ENCODE measurements around the gene DNAL1.

DNAL1 gene

DNA sequence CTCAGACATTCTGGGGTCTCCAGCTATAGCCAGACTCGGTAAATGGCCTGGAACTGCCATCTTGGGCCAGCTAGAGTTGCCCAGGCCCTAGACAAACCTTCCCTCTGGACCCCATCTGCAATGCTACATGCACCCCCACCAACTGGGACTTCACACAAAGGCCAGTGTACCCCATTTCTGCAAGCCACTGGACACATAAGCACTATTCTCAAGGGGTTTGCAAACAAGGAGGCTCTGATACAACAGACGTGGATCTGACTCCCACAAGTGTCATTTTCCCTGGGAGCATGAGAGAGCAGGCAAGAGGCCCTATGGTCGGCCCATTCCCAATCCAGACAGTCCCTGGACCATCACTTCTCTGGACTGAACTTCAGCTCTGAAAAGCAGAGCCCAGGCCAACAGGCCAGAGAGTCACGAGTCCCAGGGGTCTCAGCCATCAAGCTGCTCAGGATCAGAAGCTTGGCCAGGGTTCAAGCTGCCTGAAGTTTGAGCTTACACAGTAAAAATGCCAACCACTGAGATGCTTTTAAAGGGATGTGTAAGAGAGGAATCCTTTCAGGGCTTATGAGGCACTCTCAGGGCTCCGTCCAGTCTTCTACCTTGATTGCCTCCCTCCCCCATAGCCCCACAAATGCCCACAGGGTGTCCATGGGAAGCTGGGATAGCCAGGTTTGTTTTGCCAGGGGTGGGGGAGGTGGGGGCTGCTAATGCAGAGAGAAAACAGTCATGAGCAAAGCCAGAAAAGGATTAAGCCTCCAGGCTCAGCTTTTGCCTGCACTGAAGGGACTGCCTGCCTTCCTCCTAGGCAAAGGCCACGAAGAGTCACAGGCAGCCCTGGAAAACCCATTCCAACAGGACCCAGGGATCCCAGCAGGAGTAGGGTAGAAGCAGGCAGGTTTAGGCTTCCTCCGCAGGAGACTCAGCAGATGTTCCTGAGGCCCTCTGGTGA, 101.1 kb downstream of the DNAL1 start:
- no peak for DNase-seq

DNA sequence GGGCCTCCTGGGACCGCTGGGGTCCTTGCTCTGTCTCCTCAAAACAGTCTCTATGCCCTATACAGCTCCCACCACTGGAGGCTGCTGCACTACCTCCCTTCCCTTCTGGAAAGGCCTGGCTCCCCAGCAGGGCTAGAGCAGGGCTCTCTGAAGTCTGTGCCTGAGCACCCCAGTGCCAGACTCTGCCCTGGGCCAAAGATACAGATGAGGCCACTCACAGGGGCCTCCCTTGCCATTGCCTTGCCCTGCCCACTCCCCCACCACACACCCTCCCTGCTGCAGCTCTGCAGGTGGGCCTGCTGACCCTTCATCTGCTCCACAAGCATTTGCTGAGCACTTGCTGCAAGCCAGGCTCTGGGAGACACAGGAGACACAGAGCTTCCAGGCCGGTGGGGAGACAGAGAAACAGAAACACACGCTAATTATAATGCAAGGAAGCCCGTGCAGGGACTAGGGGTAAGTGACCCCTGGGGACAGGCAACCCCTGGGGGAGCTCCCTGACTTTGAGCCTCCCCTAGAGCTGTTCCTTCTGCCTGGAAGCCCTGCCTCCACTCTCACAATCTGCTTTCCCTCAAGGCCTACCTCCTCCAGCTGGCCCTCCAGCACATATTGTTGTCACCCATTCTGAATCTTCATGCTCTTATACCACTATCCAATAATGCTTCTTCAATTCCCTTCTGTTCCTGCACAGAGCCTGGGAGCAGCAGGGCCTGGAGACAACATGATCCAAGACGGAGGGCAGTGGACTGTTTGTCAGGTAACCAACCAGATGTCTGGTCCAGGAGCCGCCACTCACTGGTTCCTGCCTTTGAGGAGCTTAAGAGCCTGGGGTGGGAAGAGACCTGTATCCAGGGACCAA, 102.0 kb downstream of the DNAL1 start:
- DNase-seq, result no peak

DNA sequence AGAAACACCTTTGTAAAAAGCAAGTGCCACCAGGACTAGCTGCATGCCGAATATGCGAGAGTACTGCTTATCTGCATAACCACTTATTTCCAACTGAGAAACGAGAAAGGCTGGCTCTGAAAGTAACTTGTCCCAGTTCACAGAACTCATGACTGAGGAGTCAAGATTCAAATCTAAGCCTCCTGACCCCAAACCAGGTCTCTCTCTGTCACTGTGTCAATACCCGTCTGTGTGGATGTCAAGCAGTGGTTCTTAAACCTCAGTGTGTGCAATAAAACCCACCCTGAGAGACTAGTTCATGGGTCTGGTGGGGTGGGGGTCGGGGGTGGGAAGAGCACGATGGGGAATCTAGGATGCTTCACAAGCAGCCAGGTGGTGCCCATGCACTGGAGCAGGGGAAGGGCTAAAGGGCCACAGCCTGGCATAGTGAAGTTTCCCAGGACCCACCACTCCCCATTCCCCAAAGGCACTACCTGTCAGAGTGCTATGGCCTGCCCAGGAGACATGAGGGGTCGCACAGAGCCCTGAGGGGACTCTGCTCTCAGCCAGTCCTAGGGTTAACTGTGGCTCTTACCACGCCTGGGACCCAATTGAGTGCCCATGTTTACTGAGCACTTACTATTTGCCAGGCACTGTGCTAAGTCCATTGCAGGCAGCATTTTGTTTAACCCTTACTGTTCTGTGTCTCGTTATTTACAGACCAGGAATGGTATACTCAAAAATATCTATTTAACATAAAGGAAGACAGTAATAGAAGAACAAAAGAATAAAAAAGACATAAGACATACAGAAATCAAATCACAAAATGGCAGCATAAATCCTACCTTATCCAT, 102.8 kb downstream of the DNAL1 start:
- no peak for DNase-seq

DNA sequence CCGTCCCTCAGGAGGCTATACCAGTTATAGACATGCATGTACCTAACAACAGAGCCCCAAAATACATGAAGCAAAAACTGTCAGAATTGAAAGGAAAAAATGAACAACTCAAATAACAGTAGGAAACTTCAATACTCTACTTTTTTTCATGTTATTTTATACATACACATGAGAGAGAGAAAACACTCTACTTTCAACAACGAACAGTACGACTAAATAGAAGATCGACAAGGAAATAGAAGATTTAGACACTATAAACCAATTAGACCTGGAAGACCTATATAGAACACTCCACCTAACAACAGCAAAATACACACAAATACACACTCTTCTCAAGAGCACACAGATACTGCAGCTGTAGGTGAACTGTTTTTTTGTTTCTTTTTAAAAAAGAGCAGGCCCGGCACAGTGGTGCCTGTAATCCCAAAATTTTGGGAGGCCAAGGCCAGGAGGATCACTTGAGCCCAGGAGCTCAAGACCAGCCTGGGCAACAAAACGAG, 104.1 kb downstream of the DNAL1 start:
- DNase-seq, result no peak

DNA sequence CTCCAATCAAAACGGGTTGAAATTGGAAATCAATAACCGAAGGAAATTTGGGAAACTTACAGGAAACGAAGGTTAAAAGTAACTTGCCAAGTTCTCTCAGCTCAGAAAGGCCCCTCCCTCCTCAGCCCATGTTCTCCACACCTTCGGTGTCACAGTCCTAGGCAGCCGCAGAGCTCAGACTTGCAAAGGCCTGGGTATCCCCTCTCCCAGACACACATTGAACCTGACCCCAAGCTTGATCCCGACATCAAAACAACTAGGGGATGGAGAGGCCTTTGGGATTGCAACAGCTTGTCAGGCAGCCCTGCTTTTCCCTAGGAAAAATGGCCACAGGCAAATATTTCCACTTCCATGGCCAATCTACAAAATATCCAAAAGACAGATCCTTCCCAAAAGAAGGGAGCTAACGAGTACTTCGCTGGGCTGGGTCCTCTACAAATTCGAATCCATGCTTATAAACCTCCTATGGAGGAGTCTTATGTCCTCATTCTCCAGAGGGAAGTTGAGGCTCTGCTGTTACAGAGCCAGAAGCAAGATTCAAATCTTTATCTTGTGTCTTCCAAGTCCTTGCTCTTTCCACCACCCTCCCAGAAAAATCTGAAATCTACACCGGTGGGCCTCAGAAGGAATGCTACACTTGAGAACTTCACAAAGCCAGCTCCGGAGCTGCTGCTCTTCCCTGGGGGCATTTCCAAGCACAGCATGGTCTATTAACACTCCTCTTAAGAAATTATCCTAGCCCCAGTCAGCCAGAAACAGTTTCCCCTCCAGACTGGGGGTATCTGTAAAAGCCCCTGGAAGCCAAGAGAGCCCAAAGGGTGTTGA, 105.1 kb downstream of the DNAL1 start:
- DNase-seq, result no peak

DNA sequence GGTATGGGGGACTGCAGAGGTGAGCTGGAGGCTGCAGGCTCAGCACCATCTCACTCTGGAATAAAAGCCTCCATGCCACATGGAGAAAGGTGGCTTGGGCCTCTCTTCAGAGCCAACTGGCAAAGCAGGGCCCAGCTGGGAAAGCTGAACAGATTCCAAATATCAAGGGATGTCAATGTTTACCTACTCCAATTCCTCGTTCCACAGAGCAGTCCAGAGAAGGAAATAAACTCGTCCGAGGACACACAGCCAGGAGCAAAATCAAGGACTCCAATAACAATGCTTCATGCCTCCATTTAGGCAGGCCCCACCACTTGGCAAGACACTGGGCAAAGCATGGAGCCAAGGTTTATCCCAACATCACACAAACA, 105.7 kb downstream of the DNAL1 start:
- no peak for DNase-seq

DNA sequence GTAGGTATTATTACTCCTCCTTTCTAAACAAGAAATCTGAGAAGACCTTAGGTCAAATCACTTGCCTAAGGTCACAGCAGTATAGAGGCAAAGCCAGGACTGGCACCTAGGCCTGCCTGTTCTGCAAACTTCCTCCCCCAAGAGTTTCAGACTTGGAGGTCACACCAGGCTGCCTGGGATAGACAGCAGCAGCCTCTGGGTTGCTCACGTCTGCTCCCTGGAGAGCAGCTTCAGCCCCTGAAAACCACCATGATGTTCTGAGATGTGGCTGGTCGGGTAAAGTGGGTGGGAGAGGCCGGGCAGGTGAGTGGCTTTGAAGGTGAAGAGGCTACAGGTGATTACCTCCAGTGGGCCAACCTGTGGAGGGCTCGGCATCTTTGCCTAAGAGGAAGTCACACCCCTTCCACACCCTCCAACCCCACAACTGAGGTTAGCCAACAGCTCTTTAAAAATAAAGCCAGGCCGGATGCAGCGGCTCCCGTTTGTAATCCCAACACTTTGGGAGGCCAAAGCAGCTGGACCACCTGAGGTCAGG, 106.4 kb downstream of the DNAL1 start:
- no peak for DNase-seq

DNA sequence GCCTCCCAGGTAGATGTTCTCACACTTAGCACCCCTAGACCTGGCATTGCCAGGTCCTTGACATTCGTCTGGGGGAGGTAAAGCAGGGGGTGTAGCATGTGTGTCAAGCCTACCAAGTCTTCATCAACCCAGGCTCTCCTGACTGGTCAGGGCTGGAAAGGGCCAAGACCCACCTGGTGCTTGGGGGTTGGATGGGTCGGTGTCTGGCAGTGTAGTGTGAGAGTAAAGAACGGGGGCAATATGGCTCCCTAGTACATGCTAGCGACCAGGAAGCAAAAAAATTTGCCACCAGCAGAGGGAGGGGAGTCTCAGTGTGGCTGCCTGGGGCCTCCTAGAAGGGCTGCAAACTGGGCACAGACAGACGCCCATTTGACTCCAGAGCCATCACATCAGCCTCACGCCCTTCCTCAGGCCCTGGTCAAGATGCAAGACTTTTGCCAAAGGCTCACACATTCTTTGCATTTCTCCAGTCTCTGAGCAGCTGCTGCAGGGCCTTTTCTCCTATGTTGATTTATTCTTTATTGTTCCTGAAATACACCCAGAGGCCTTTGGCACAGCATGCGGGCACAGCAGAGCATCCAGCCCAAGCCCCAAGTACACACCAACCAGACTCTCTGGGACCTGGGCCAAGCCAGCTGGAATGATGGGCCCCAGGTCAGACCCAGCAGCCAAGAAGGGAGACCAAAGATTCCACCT, 107.7 kb downstream of the DNAL1 start:
- DNase-seq, result peak in 1 of 4 experiments; percentile 28

Measured in activated naive CD4-positive, alpha-beta T cell (primary cell).